Left forelimb (tissue), 1 donor: ENCODE measurements around the gene BRI3.

Experiments
- DNase-seq: peaks from one replicate; pipeline ENCODE4 v3.0.0-alpha.2; 2018; ENCODE audit warnings: low spot score

BRI3 gene

DNA sequence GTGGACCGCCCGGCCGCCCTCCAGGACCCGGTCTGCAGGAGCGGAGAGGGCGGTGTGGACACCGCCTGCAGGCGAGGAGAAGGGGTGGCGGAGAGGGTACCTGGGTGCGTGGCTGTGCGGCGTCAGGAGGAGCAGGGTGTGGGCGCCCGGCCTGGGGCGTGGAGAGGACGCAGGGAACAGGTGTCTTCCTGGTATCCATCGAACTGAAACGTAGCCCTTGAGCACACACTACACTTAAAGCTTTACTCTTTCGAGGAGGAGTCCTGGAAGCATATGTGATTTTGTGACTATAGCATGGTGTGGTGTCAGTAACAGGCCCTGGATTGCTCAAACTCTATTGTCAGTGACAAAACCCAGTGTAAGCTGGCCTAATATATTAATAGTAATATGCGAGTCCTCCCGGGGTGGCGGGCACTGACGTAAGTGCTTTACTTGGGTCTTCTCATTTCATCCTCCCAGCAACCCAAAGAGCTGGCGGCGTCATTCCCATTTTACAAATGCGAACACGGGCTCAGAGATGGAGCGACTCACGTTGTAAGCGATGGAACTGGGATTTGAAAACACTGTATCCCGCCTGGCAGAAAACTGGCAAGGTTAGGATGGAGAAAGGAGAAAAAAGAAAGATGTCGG, 28.9 kb upstream of the BRI3 start:
- no peak for DNase-seq

DNA sequence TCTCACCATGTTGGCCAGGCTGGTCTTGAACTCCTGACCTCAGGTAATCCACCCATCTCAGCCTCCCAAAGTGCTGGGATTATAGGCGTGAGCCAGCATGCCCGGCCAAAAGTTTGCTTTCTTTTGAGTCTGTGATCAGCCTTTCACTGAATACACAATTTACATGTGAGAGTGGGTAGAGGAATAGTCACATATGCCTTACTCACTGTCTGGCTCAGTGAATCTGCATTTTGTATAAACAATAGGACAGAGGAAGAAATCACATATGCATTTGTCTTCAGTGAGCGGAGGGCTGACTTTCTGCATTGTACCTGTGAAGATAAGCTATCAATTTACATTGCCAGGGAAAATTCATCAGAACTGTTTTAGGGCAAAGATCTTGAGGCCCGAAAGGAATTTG, 27.0 kb upstream of the BRI3 start:
- no peak for DNase-seq

- no peak for DNase-seq
Observed at GRCh38 chr7:98254951-98255610, 26.4 kb upstream of the BRI3 start.

DNA sequence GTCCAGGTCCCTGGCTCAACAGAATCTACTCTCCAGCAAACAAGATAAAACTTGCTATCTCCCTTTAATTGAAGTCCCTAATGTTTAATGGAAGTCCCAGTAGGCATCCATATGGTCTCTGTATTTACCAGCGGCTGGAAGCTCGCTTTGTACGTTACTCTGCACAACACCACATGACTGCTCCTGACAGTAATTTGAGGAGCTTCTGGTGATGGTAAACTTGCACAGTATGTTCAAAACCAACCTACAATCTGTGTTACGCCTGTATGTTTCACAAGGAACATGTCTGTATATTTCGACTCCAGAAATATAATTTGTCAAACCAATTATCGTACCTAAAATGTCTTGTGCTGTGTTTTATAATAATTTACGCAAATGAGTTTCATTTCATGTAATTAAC, 25.1 kb upstream of the BRI3 start:
- no peak for DNase-seq

- no peak for DNase-seq
Observed at GRCh38 chr7:98257701-98258100, 23.8 kb upstream of the BRI3 start.

GRCh38 chr7:98265841-98266271, 15.6 kb upstream of the BRI3 start:
- DNase-seq, result no peak

DNA sequence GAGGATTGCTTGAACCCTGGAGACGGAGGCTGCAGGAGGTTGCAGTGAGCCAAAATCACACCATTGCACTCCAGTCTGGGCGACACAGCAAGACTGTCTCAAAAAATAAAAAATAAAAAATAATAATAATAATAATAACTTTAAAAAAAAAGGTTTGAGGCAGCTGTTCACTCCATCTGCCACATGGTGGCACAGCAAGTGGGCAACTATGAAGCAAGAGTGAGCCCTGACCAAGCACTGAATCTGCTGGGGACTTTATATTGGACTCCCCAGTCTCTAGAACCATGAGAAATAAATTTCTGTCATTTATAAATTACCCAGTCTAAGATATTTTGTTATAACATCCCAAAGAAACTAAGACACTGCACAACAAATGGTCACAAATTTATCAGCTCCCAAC, 14.6 kb upstream of the BRI3 start:
- no peak for DNase-seq

- no peak for DNase-seq
Observed at GRCh38 chr7:98267303-98267702, 14.2 kb upstream of the BRI3 start.

- no peak for DNase-seq
Observed at GRCh38 chr7:98276241-98276761, 5.2 kb upstream of the BRI3 start.

DNA sequence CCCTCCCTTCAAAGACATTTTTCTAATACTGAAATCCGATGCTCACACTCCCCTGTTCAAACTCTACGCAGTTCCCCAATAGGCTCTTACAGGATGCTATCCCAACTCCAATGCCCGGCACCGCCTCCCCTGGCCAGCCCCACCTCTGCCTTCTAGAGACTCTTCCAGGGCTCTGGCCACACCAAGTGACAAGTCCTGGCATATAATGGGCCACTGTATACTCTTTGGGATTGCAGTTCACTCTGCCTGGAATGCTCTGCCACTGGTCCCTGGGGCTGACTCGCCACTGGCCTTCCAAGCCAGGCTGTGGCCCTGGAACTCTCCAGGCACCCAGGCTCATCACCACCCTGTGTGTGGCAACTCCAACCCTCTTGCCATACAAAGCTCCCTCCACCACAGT, 3.1 kb upstream of the BRI3 start:
- DNase-seq, result no peak

- DNase-seq, result no peak
Observed at GRCh38 chr7:98278936-98279335, 2.5 kb upstream of the BRI3 start.

DNA sequence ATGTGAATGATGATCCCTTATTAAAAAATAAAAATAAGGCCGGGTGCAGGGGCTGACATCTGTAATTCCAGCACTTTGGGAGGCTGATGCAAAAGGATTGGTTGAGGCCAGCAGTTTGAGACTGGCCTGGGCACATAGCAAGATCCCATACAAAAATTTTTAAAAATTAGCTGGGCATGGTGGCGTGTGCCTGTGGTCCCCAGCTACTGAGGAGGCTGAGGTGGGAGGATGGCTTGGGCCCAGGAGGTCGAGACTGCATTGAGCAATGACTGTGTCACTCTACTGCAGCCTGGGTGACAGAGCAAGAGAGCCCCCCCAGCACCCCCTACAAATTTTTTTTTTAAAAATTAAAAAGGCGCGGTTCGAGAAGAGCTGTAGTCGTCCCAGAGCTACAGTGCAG, 1.2 kb upstream of the BRI3 start:
- no peak for DNase-seq

DNA sequence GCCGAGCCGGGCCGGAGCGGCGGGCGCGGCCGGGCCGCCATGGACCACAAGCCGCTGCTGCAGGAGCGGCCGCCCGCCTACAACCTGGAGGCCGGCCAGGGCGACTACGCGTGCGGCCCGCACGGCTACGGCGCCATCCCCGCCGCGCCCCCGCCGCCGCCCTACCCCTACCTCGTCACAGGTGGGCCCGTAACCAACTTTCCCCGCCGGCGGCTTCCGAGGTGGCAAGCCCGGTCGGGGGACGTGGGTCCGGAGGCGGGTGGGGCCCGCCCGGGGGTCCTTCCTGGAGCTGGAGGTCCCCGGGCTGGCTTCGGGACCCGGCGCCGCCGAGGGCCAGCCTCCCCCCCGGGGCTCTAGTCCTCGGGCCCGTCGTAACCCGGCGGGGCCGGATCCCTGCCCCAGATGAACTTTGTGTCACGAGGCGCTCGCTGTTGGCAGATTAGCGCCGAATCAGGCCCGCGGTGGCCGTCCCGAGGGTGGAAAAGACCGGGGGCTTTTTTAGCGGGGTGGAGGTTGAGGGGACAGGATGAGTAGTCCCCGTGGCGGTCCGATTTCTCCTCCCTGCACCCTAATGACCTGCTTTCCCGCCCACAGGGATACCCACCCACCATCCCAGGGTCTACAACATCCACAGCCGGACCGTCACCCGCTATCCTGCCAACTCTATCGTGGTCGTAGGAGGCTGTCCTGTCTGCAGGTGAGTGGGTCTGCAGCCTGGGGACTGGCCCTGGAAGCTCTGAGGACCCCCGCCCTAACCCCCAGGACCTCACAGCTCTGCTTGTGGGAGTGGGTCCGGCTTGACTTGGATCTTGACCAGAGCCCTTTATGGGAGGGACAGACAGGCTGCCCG, 496 bp downstream of the BRI3 start:
- DNase-seq, result no peak

DNA sequence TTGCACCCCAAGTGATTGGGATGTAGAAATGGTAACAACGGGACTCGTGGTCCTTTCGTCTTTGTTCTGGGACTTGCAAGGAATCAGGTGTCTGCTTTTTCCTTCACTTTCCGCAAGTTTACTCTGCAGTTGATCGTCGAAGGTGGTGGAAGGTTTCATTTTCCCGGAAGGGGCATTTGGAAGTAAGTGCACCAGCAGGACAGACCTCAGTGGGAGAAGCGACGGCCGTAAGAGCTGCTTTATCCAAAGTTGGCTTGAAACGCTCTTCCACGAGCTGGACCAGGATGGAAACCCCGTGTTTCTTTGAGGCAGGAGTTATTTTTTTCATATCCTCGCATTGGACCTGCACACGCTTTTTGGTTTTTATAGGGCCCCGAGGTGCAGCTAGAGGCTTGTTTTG, 1.2 kb downstream of the BRI3 start:
- no peak for DNase-seq

GRCh38 chr7:98283127-98283886, 1.8 kb downstream of the BRI3 start:
- DNase-seq, result no peak

DNA sequence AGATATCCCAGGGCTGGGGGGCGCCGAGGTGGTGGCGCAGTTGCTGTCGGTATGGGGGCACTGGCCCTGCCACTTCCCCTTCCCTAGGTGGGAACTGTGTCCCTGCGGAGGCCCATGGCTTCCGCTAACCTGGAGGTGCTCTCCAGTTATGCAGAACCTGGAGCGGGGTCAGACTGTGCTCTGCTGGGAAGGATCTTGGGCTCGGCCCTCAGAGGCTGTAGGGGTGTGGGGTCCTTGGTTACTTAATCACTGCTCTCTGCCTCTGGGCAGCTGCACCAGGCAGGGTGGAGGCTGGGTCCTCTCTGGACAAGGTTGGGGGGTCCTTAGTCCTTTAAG, 2.4 kb downstream of the BRI3 start:
- no peak for DNase-seq

GRCh38 chr7:98284335-98285036, 3.0 kb downstream of the BRI3 start:
- no peak for DNase-seq

DNA sequence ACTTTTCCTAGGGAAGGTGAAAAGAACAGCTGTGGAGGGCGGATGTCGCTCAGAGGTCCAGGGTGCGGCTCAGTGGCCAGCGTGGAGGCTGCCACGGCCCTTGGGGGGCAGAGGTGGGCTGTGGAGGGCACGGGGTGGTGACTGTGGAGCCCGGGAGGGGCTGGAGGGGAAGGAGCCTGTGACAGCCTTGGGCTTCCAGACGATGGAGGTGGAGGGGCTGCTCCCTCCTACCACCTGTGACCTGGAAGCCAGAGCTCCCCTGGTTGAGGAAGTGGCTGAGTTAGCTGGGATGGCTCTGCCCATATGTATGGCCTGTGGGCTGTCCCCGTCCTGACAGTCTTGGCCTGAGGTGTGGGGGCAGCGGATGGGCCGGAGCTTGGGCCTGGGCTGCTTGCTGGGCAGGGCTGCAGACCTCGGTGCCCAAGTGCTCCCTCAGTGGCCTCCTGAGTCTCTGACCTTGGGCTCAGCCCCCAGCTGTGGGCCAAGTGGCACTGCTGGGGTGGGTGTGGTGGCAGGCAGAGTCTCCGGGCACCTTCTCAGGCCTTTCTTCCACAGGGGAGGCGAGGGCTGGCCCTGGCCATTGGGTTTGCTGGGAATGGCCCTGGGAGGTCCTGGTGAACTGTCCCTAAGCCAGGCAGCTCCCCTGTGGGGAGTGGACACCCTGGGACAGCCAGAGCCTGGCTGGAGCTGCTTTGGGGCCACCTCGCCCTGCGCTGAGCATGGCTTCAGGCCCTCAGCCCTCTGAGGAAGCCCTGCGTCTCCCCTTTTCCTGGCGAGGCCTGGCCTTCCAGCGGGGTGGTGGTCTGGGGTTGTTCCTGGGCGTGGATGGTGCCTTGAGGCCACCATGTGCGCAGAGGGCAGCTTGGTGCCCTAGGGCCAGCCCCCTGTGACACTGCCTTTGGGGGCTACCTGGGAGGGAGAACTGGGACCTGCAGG, 3.9 kb downstream of the BRI3 start:
- no peak for DNase-seq

DNA sequence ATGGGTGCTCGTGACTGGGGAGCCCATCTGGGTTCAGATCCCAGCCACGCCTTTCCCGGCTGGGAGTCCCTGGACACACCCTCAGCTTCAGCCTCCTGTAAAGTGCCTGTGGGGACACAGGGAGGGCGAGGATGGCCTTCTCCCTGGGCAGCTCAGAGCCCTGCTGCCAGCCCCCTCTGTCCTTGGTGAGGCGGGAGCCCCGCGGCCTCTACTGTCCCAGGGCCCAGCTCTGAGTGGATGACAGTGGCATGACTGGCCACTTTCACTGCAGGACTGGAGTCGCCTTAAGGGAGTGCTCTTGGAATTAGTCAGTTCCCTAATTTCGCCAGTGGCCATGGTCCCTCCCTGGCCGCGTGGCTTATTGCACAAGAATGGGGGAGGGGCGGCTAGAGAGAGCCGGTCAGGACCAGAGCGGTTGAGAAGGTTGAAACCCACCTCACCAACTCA, 4.6 kb downstream of the BRI3 start:
- no peak for DNase-seq

GRCh38 chr7:98286701-98287485, 5.4 kb downstream of the BRI3 start:
- DNase-seq, result no peak
